ENCODE results near the gene RSAD2. TPM values are rescaled to one million over a fixed set of nuclear protein-coding genes. Genes with fewer than 3 reads are reported as not detected.

The RSAD2 gene
- total and polyA plus RNA-seq, 9 of the 15 experiments (the other 6 are each of a cell fraction or from before 2014, with no cell fraction given) = 0.15 to 1.4 (median 0.28) TPM

- no TSS peak for BruUV-seq (replicated peaks)
- no peak for ATAC-seq
- in situ Hi-C loops (cut with MboI) = no loop called here
These were observed 69.1 kb downstream of the RSAD2 start for GRCh38 chr2:6946722-6947121.

More at GRCh38 chr2:6946722-6947121, 69.1 kb downstream of the RSAD2 start:
- H4K20me1 ChIP-seq (replicated peaks; ENCODE audit: control insufficient read depth, insufficient read depth, low read length) = no peaks in the 10 kb centered on the region
- no peaks in the 10 kb centered on the region; the same call in 2 of the 3 replicates for H3K36me3 ChIP-seq (ENCODE audit: control insufficient read depth, insufficient read depth, low read length)
- H3K9ac ChIP-seq (ENCODE audit: insufficient read depth in 1 of 2, low read depth in 2 of 2, low read length in 2 of 2) = no peak overlapping the region
- no peaks in the 10 kb centered on the region for H3K9me1 ChIP-seq (ENCODE audit: control insufficient read depth, insufficient read depth, low read length)
- H3K27me3 ChIP-seq (ENCODE audit: control insufficient read depth in 2 of 2, insufficient read depth in 2 of 2, low read length in 2 of 2) = no peaks in the 10 kb centered on the region
- H3K4me3 ChIP-seq = no peak overlapping the region
- DNase-seq (ENCODE audit: extremely low read depth in 1 of 4, low spot score in 3 of 4) (no peak), FAIRE-seq (no peak)
- POLR2A ChIA-PET = interaction anchor here (0.6 kb wide), 1 partner anchor 108 kb away, joined by 3 read pairs; no protein-coding TSS in a partner anchor
- CTCF ChIA-PET (ENCODE audit: low intra/inter-chr PET ratio) = no interaction called here
- H2AFZ ChIP-seq (ENCODE audit: low read depth, low read length) = no peak overlapping the region
- intact Hi-C loops (cut with micrococcal nuclease) = no loop called here
- no peak overlapping the region for H3K4me2 ChIP-seq (ENCODE audit: insufficient read depth, low read length)
- no peaks in the 10 kb centered on the region for H3K9me3 ChIP-seq (replicated peaks; ENCODE audit: control insufficient read depth, insufficient read depth, low read depth, low read length)
- H3K79me2 ChIP-seq (ENCODE audit: control insufficient read depth, insufficient read depth, low read length) = no peaks in the 10 kb centered on the region
- no peak for TF ChIP-seq ZNF699 (CRISPR knock-in tag; IDR thresholded peaks at IDR 0.05; ENCODE audit: insufficient replicate concordance)
- TF ChIP-seq ARID1B (IDR thresholded peaks at IDR 0.05) = peak; percentile 44
- TF ChIP-seq ZNF436 (CRISPR knock-in tag; IDR thresholded peaks at IDR 0.05) = no peak
- no peak for TF ChIP-seq MAZ (CRISPR knock-in tag; conservative IDR thresholded peaks at IDR 0.05 in 1 of 2, IDR thresholded peaks at IDR 0.05 in 1 of 2)
- TF ChIP-seq ATF4 (CRISPR knock-in tag; IDR thresholded peaks at IDR 0.05) = no peak
- TF ChIP-seq MEIS2 (IDR thresholded peaks at IDR 0.05; ENCODE audit: partially characterized antibody) = peak; percentile 39
- TF ChIP-seq FOXA3 (CRISPR knock-in tag; conservative IDR thresholded peaks at IDR 0.05 in 1 of 2, IDR thresholded peaks at IDR 0.05 in 1 of 2) = peak in 1 of 2 experiments; percentile 49; a peak in 2 of 4 replicates
- peak; percentile 41; the same call in 1 of the 2 replicates for TF ChIP-seq SMARCA4 (IDR thresholded peaks at IDR 0.05)
- 0 out of 2 replicates have a peak, but pooled peaks have one; percentile 25 for TF ChIP-seq POLR2H (tag; IDR thresholded peaks at IDR 0.05; ENCODE audit: low read depth)
- no peak for TF ChIP-seq POLR2B (IDR thresholded peaks at IDR 0.05; ENCODE audit: low read depth, partially characterized antibody)
- TF ChIP-seq SMARCE1 (IDR thresholded peaks at IDR 0.05) = peak; percentile 69; the same call in 1 of the 2 replicates
- no peak for TF ChIP-seq DNMT1 (IDR thresholded peaks at IDR 0.05)
- TF ChIP-seq FOXJ2 (tag; IDR thresholded peaks at IDR 0.05) = peak; percentile 56; the same call in 1 of the 2 replicates
- TF ChIP-seq ZNF785 (CRISPR knock-in tag; IDR thresholded peaks at IDR 0.05) = no peak
- peak; percentile 86 for TF ChIP-seq FOSL1 (tag; conservative IDR thresholded peaks at IDR 0.05)
- no peak overlapping the region for H3K27ac ChIP-seq (ENCODE audit: extremely low read depth, low read depth, low read length)
- no peaks in the 10 kb centered on the region; a peak in 2 of 5 replicates for H3K4me1 ChIP-seq (replicated peaks in 1 of 2; ENCODE audit: control insufficient read depth in 2 of 2, insufficient read depth in 2 of 2, low read length in 2 of 2)
- 11% methylated on average over 2 of the region's 2 CpGs for WGBS (ENCODE audit: insufficient coverage, low coverage, missing lambda C conversion rate)

Other genes with a start within 250 kb of the RSAD2 start
- gene CMPK2, start 11.9 kb upstream of the RSAD2 start, total RNA-seq (2014; rRNA removed) = 10.5 TPM in 2 replicates
- 5.0 and 5.3 TPM in 2 replicates for gene CMPK2, start 11.9 kb upstream of the RSAD2 start, total RNA-seq (2014; rRNA removed; fragmentation: Illumina TruSeq; extraction: Trizol)
- gene CMPK2, start 11.9 kb upstream of the RSAD2 start, total RNA-seq (2015; rRNA removed; fragmentation: Illumina TruSeq; extraction: Trizol) = 7.4 and 7.6 TPM in 2 replicates
- gene CMPK2, start 11.9 kb upstream of the RSAD2 start, total RNA-seq (2021) = 7.2 and 7.9 TPM in 2 replicates
- gene CMPK2, start 11.9 kb upstream of the RSAD2 start, polyA plus RNA-seq (2011; rRNA removed) = 3.5 and 4.3 TPM in 2 replicates
- 5.3 and 6.5 TPM in 2 replicates for gene CMPK2, start 11.9 kb upstream of the RSAD2 start, polyA plus RNA-seq (2014; fragmentation: Illumina TruSeq; extraction: Trizol)
- 1 to 10 TPM; 2.6 to 2.9 TPM for gene CMPK2, start 11.9 kb upstream of the RSAD2 start, polyA plus RNA-seq (2014; fragmentation: Nextera tagmentation; extraction: Ambion mirVana)
- 3.8 and 4.5 TPM in 2 replicates for gene CMPK2, start 11.9 kb upstream of the RSAD2 start, polyA plus RNA-seq (2014; rRNA removed)
- 6.4 and 8.2 TPM in 2 replicates for gene RNF144A, start 39.6 kb downstream of the RSAD2 start, total RNA-seq (2014; rRNA removed)
- gene RNF144A, start 39.6 kb downstream of the RSAD2 start, total RNA-seq (2014; rRNA removed; fragmentation: Illumina TruSeq; extraction: Trizol) = 6.0 and 6.7 TPM in 2 replicates
- gene RNF144A, start 39.6 kb downstream of the RSAD2 start, total RNA-seq (2015; rRNA removed; fragmentation: Illumina TruSeq; extraction: Trizol) = 4.7 and 5.7 TPM in 2 replicates
- 8.8 and 11.3 TPM in 2 replicates for gene RNF144A, start 39.6 kb downstream of the RSAD2 start, total RNA-seq (2021)
- gene RNF144A, start 39.6 kb downstream of the RSAD2 start, polyA plus RNA-seq (2011; rRNA removed) = 9.2 and 12.1 TPM in 2 replicates
- gene RNF144A, start 39.6 kb downstream of the RSAD2 start, polyA plus RNA-seq (2014; fragmentation: Illumina TruSeq; extraction: Trizol) = 6.1 and 7.4 TPM in 2 replicates
- 1 to 10 TPM in 1 of 2 experiments, under 1 TPM in 1; 0.96 to 1.4 TPM for gene RNF144A, start 39.6 kb downstream of the RSAD2 start, polyA plus RNA-seq (2014; fragmentation: Nextera tagmentation; extraction: Ambion mirVana)
- 6.2 and 7.0 TPM in 2 replicates for gene RNF144A, start 39.6 kb downstream of the RSAD2 start, polyA plus RNA-seq (2014; rRNA removed)